ENCODE measurements around the gene IGFBP2. TPM values are rescaled to one million over a fixed set of nuclear protein-coding genes. Genes with fewer than 3 reads are reported as not detected.

IGFBP2 gene
- total and polyA plus RNA-seq, 9 of the 15 experiments (the other 6 are each of a cell fraction or from before 2014, with no cell fraction given): 0.93 TPM; not detected in 8

DNA sequence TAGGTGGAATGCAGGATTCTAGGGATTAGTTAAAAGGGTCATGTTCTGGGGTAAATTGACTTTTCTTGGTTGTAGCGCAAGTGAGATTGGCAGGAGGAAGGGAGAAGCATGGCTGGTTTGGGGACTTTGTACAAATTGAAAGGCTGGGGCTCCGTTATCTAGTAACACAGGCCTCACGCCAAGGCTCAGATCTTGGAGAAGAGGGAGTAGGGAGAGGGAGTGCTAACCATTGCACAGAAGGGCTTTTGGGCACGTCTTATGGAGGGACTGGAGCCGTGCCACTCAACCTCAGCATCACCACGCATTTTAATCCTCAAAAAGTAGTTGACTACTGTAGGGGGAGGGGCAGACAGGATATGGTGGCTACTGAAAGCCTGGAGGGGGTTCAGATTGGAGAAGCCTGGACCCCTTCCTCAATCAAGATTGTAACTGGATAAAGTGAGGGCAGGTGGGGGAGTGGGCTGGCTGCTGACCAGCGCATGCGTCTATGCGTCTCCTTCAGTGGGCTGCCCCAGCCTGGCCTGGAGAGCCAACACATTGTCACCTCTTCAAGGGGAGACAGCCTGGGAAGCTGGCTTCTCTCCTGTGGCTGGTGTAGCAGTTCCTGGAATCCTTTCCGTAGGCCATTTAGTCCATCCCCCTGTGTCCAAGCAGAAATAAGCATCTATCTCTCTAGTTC, 47.9 kb downstream of the IGFBP2 start (continued):
- TF ChIP-seq, protein P1, sequence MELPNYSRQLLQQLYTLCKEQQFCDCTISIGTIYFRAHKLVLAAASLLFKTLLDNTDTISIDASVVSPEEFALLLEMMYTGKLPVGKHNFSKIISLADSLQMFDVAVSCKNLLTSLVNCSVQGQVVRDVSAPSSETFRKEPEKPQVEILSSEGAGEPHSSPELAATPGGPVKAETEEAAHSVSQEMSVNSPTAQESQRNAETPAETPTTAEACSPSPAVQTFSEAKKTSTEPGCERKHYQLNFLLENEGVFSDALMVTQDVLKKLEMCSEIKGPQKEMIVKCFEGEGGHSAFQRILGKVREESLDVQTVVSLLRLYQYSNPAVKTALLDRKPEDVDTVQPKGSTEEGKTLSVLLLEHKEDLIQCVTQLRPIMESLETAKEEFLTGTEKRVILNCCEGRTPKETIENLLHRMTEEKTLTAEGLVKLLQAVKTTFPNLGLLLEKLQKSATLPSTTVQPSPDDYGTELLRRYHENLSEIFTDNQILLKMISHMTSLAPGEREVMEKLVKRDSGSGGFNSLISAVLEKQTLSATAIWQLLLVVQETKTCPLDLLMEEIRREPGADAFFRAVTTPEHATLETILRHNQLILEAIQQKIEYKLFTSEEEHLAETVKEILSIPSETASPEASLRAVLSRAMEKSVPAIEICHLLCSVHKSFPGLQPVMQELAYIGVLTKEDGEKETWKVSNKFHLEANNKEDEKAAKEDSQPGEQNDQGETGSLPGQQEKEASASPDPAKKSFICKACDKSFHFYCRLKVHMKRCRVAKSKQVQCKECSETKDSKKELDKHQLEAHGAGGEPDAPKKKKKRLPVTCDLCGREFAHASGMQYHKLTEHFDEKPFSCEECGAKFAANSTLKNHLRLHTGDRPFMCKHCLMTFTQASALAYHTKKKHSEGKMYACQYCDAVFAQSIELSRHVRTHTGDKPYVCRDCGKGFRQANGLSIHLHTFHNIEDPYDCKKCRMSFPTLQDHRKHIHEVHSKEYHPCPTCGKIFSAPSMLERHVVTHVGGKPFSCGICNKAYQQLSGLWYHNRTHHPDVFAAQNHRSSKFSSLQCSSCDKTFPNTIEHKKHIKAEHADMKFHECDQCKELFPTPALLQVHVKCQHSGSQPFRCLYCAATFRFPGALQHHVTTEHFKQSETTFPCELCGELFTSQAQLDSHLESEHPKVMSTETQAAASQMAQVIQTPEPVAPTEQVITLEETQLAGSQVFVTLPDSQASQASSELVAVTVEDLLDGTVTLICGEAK (IDR thresholded peaks at IDR 0.05): no peak
- TF ChIP-seq, protein P1 (CRISPR knock-in tag; IDR thresholded peaks at IDR 0.05): no peak
